ENCODE results near the gene COL16A1.

Gene COL16A1

DNA sequence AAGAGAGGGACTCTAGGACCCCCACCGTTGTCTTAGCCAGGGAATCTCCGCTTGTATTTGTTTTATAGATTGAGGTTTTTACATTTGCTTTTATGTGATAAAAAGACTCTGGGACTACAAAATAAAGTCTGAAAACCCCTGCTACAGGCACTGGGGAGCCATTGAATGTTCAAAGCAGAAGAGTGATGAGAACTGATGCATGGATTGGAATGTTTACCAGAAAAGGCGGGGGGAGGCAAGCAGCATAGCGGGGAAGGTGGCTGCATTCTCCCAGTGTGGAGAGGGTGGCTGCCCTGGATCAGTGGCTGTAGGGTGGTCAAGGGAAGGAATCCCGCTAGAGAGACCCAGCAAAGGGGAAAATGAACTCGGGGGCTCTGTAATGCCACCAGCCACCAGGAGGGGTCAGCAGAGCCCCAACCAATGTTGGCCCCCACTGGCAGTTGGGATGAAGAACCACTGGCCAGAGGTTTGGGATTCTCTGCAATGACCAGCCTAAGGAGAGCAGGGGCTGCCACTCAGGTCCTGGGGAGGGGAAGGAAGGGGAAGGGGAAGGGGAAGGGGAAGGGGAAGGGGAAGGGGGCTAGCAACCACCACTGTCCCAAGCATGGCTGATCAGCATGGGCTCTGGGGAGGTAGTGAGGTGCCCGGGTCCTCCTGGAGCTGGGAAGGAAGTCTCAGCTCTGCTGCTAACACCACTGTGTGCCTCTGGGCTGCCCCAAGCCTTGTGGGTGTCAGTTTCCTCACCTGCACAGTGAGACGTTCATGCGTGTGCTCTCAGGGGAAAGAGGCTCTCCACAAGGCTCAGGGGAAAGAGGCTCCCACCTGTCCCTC is 40.0 kb downstream of the COL16A1 start:
- no peak for DNase-seq

DNA sequence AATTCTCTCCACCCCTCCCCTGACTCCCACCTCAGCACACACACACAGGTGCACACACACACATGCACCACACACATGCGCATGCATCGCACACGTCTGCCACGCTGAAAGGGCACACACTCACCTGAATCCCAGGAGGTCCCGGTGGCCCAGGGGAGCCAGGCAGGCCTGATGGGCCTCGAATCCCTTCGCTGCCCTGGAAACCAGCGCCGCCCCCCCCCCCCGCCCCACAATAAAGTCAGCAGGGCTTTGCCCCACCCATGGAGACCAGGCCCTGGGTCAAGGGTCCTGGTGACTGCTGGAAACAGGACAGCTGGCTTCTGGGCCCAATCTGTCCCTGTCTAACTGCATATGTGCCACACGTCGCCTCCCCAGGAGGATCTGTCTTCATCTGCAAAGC is 41.4 kb downstream of the COL16A1 start:
- DNase-seq: no peak

DNA sequence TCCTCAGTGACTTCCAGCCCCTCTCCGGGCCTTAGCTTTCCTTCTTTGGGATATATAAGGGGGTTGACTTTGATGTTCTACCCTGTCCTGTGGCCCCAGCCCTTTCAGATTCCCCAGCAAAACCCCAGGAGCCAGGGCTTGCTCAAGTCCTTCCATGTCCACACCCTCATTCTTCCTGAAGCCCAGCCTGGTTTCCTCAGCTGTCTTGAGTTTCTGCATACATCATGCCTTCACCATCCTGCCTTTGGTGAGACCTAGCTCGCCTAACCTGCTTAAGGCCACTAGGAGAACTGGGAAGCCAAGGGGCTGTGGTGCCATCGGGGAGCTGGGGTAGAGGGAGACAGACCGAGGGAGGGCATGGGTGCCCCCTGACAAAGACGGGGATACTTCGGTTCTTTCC is 42.0 kb downstream of the COL16A1 start:
- DNase-seq: no peak

DNA sequence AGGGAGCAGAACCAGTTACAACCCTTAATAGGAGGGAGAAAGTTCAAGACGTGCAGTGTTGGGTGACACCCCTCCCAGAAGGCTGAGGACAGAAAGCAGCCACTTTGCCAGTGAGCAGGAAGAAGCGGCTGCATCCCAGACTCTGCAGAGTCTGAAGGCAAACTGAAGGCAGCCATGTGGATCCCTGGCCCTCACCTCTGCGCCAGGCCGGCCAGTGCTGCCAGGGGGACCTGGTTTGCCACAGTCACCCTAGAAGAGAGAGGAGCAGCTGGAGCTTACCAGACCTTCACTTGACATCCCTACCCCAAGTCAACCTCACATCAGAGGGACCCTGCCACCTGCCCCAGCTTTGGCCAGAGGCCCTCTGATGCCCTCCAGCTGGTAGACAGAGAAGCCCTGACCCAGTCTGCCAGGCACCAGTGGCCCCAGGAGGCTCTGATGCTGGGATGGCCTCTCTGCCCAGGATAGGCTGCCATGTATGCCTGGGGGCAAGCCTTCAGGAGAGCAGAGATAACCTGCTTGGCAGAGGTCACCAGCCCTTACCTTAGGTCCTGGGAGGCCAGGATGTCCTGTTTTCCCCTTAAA is 42.9 kb downstream of the COL16A1 start:
- DNase-seq: no peak

DNA sequence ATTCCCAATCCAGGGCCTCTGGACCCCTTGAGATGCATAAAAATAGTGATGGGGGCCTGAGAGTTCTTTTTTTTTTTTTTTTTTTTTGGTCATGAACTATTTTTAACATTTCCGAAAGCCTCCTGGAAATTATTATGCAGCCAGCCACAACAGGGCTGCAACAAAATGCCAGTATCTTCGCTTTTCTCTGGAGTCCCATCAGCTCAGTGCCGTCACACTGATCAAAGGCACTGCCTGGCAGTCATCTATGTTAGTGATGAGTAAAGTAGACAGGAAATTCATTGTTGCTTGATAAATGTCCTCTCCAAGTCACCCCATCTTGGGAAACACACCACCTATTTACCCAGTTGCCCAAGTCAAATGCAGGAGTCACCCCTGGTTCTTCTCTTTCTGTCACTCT is 43.9 kb downstream of the COL16A1 start:
- no peak for DNase-seq

DNA sequence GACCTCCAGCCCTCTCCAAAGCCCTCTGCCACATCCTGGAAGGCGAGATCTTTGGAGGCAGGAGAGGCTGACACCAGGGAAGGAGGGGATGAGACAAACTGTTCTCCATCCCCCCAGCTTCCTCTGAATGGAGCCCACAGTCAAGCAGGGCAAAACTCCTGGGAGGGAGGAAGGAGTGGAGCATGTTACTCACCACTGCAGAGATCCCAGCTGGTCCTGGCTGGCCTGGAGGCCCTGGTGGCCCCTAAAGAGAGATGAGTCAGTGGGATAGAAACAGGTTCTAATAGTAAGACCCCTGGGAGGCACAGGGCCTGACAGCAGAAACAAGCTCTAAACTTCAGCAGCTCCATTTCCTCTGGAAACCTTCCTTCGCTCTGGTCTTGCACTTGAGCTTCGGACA is 45.1 kb downstream of the COL16A1 start:
- no peak for DNase-seq

DNA sequence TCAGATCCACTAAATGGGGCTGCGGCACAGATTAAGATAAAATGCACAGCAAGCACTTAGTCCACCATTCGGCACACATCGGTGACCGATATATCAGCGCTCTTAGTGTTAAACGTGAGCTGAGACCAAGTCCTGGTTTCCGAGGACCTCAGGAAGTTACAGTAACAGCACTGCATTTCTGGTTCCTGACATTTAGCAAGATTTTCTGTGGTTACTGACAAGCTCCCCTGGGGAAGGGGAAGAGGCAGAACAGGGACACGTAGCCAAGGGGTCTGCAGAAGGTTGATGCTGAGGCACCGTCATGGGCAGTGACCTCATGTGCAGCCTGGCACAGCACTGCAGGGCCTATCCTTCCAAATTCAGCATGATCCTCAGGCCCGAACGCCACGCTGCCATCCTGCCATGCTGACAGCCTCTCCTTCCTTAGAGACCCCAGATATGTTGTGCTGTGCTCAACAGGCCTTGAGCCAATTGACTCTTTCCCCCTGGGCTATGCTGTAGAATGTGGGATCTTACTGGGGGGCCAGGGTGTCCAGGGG is 45.8 kb downstream of the COL16A1 start:
- DNase-seq: no peak

DNA sequence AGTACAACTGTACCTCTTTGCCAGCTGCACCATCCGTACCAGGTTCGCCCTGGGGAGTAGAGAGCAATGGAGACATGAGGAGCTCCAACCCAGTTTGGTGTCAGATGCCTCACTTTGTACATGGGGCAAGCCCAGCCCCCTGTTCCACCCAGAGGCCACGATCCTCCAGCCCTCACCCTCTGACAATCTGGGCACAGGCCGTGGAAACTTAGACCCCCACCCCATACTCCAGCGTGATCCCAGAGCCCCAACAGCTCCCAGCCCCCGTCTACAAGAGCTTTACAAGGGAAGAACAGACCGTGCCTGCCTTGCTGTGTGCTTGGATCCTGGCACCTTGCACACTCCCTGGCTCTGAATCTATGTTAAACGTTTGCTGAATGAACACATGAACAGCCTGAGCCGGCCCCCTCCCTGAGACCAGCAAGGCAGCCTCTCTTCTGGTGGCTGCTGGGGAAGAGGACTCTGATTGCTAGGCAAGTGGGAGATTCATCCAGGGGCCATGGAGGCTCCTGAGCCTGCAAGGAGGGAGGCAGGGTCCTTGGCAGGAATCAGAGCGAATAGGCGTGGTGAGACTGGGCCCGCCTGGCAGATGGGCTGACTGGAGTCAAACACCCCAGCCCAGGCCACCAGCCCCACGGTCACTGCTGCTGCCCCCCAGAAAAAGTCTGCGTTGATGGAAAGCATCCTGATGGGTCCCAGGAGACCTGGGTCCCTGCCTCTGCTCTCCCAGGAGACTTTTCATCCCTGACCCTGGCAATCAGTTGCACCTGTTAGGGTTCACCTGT is 46.6 kb downstream of the COL16A1 start:
- DNase-seq: no peak

DNA sequence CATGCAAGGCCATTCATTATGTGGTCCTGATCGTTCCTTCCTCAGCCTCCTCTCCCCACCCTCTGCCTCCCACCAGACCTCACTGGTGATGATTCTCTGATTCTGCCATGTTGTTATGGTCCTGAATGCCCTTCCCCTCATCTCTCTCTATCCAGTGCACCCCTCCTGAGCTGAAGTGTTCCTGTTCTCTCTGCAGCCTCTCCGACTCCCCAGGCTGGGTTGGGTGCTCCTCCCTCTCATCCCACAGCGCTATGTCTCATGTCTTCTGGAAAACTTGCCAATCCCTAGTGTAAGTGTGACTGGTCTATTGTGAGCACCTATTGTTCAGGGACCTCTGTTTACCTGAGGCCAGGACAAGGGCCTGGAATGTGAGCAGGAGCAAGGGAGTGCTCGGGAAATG is 48.1 kb downstream of the COL16A1 start:
- no peak for DNase-seq

DNA sequence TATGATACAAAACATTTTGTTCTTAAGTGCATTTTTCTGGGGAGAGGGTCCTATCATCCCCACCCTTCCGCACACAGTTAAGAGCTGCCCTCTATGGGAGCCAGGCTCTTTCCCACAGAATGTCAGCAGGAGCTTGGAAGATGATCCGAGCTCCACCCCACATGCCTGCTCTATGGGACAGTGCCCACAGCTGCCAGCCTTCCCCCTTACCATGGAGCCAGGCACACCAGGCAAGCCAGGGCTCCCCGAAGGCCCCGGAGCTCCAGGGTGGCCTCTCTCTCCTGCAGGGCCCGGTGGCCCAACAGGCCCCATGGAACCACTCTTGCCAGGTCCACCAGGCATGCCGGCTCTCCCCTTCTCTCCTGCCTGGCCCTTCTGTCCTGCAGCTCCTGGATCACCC is 48.7 kb downstream of the COL16A1 start:
- no peak for DNase-seq

DNA sequence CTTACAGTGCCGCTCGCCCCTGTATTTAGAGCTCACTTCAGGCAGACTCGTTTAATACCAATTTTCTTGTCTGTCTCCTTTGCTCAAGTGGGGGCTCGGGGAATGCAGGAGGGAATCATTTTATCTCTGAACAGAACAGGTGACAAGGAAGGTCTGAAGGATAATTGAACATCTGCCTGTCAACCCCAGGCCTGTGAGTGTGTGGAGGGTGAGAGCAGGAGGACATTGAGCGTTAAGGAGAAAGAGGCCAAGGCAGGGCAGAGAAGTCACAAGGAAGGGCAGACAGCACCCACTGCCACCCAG is 49.4 kb downstream of the COL16A1 start:
- DNase-seq: no peak

DNA sequence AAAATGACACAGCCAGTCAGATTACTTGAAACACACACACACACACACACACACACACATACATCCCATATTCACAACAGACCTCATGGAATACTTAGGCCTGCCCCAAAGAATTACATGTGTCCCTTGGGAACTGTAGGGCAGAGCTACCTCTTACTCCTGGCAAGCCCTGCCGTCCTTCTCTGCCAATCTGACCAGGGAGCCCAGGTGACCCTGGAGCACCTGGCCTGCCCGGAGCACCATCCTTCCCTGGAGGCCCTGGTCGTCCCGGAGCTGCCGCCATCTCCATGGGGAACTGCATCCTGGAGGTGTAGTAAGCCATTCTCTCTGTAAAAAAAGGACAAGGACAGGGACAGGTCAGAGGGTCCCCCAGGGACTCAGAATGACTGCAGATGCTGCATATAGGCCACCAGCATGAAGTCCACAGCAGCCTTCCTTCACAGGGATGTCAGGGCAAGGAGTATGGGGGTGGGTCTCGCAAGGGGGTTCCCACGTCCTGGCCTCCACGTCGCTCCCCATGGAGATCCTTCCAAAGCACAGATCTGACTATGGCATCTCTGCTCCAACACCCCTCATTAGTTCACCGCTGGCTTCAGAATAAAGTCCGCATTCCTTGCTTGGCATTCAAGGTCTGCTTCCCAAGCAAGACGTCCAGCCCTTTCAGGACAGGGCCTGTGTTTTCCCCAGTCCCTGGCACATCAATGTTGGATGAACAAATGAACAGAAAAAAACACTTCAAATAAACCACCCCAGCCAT is 49.9 kb downstream of the COL16A1 start:
- no peak for DNase-seq

DNA sequence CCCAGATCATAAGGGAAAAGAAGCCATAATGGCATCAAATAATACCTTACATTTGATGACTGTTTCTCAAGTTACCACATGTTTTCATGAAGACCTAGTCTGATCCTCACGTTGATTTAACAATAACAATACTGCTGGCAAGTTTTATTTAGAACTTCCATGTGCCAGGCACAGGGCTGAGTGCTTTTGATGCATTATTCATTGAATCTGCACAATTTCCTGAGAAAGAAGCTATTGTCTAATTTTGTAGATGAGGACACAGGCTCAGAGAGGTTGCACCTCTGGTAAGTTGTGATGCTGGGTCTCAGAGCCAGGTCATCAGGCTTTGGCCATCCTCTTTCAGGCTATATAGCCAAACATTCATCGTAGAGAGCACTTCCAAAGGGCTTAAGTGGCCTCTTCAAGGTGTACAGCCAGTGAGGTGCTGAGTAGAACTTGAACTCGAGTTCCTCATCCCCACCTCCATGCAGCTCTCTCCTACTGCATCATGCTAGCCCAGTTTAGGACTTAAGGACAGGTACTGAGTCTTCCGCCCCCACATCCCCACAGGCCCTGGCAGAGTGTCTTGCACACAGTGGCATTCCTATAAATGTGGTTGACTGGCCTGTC is 50.8 kb downstream of the COL16A1 start:
- no peak for DNase-seq

DNA sequence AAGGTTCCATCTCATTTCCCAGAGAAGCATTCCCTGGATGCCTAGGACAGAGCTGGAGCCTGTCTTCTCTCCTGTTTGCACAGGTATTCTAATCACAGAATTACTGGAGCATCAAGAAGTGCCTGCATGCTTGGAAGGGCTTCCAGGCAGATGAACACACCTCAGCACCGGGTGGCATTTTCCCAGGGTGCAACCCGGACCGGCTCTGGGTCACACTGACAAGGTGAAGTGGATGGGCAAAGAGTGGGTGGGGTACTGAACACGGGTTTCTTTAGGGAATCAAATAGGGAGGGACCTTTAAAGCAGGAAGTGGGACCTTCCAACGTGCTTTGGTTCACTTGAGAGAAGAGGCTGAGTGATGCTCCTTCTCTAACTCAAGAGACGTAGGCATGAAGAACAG is 52.1 kb downstream of the COL16A1 start:
- DNase-seq: no peak

DNA sequence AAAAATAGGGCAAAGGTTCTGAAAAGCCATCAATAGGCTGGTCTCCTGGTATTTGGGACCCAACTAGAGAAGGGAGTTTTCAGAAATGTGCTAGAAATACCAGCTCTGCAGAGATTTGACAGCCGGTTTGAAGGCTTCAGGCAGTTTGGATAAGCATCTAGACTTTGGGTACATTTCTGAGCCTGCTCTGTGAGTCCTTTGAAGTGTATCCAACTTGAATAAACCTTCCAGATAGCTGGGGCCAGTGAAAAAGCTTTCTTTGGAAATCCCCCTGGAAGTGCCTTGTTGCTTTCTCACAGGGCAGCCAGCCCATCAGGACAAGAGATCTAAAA is 52.8 kb downstream of the COL16A1 start:
- no peak for DNase-seq

DNA sequence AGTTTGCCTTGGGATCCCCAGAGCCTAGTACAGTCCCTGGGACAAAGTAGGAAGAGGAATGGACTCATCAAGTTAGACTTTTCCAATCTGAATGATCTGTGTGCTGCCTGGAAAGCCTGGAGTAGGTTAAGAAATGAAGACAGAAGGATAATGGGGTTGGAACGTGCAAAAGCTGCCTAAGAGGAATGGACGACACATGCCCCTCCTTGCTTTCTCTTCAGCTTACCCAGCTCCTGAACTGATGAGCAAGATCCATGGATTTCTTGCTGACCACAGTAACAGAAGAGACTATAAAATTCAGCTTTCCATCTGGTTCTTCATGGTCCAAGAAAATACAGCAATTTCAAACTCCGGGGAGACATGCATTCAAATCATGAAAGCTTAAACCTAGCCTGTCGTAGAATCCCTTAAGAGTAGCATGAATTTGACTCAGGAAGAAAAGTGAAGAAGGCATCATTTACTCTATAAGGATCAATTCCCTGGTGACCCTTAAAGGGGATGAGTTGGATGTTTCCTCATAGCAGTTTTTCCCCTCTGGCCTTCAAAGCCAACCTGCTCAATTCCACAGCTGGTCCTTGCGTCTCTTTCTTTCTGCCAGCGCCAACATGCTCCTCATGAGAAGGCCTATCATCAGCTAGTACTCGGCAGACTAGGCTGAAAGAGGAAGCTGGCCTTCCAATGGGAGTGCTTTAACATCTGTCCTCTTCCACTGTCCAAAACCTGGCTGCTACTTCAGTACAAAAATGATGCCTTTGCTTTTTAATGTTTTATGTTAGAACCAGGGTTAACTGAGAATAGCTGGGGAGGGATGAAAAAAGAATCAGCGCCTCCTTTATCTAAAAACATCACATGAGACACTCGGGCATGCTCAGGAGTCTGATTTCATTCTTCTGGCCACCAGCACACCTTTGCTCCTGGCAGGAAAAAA is 53.4 kb downstream of the COL16A1 start:
- no peak for DNase-seq

DNA sequence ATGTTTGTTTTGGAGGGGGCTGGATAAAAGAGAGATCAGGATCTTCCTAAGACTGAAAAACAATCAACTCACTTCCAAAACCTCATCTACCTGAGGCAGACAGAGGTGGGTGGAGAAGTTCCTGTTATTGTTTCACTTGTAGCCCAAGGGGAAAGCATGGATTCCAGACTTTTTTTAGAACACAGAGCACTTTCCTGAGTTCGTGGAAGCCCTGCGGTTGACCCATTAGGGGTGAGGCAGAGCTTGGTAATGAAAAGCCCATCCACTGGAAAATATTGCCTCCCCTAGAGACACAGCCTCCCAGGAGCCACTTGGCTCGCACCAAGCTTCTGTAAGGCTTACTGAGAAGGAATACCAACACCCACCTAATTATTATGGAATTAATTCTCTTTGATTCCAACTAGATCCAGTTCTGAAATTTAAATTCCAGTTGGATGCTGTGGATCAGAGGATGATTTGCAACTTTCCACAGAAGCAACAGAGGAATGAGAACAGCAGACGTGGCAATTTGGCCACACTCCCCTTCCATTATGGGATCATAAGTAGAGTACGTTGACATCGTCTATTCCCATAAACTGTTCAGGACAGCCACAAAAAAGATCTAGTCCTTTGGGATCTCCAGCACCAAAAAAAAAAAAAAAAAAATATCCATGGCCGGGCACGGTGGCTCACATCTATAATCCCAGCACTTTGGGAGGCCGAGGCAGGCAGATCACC is 55.0 kb downstream of the COL16A1 start:
- no peak for DNase-seq

DNA sequence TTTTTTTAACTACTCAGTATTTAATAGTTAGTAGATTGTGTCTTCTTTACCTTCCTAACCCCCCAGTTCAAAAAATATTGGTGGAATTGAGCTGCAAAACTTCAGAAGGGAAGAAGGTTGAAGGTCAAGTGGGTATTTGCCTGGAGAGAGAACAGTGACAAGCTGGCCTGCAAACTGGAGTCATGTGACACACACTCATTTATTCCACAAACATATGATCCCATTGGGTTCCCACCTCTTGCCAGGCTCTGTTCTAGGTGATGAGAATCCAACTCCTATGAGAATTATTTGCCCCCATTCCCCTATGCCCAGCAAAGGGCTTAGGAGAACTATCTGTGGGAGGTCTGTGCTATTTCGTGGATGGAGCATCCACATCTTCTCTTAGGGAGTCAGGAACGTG is 55.6 kb downstream of the COL16A1 start:
- DNase-seq: no peak

DNA sequence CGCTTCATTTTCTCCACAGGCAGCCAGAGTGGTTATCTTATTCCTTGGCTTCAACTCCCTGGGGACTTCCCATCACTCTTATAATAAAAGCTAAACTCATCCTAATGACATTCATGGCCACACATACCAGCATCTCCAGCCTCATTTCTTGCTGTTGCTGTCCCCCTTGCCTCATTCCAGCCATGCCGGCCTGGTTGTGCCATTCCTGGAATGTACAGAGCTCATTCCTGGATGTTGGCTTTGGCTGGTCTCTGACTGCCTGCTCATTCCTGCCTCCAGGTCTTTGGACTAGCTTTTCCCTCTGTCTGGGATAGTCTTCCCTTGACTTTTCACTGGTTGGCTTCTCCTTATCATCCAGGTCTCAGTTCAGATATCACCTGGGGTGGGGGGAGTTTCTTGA is 56.7 kb downstream of the COL16A1 start:
- DNase-seq: no peak

DNA sequence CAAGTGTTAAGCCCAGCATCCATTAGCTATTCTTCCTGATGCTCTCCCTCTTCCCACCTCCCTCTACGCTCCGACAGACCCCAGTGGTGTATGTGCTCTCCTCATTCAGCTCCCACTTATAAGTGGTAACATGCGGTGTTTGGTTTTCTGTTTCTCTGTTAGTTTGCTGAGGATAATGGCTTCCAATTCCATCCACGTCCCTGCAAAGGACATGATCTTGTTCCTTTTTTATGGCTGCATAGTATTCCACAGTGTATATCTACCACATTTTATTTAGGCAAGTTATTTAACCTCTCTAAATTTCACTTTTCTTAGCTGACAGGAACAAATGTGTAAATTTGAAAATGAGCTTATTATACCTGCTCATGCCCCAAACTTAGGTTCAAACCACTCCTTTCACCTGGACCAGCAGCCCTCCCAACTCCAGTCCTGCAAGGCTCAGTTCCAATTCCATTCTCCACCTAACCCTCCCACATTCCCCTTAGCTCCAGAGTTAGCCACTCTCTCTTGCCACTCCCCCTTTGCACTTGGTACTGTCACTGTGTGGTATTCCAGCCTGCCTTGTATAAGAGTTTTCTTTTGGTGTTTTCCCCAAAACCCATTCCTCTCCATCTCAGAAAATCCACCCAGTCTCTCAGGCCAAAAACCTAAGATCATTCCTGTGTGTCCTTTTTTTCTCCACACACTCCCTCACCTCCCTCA is 57.4 kb downstream of the COL16A1 start:
- DNase-seq: no peak

DNA sequence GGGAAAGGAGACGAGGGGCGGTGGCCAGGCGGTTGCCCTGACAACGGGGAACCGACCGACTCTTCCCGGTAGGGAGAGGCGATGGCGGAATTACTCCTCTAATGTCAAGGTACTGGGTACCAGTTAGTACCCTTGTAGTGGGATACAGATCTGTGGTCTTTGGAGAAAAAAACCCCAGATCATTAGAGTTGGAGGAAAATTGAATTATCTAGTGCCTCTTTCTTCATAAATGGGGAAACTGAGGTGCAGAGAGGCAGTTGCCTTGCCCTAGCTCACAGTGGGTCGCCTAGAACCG is 58.6 kb downstream of the COL16A1 start:
- DNase-seq: no peak

All from NCI-H510A treated with DMSO at 0.1 percent for 48 hours (cell line).